K562 (cell line): Measurements from ENCODE around the gene PAN2.

Experiments used
- ARNT ChIP-seq, 2 experiments: fragments of 450-650 bp; IDR thresholded peaks; 2 replicates each; pipeline ENCODE4 v1.6.1; 2016; ENCODE audit warnings: mild to moderate bottlenecking in 1 of 2
- DPF2 ChIP-seq: fragments of 450-650 bp; IDR thresholded peaks from 2 replicates; pipeline ENCODE4 v1.6.1; 2016
- HDAC6 ChIP-seq: IDR thresholded peaks from 2 replicates; pipeline ENCODE4 v1.6.1; 2012; ENCODE audit warnings: low read depth, mild to moderate bottlenecking, control low read depth, inconsistent platforms, low read length, moderate library complexity
- MAX ChIP-seq: sonication (generic); formaldehyde crosslinking; IDR thresholded peaks from 2 replicates; pipeline ENCODE4 v1.9.0; 2022; ENCODE audit warnings: mild to moderate bottlenecking, missing genetic modification reagents
- MGA ChIP-seq: fragments of 450-650 bp; IDR thresholded peaks from 2 replicates; pipeline ENCODE4 v1.6.1; 2016; ENCODE audit warnings: mild to moderate bottlenecking, moderate library complexity
- MITF ChIP-seq: IDR thresholded peaks from 2 replicates; pipeline ENCODE4 v1.6.1; 2014; ENCODE audit warnings: antibody characterized with exemption
- POLR2A ChIP-seq: fragments of 450-650 bp; conservative IDR thresholded peaks from 2 replicates; pipeline ENCODE4 v1.6.1; 2016
- REST ChIP-seq, 2 experiments: fragments of 450-650 bp; formaldehyde crosslinking in 1 of 2; IDR thresholded peaks; 2 replicates each; pipeline versions ENCODE4 v1.4.0 to v1.6.1; 2014 to 2020; ENCODE audit warnings: mild to moderate bottlenecking in 2 of 2, borderline replicate concordance in 1 of 2, low read depth in 1 of 2
- TAF7 ChIP-seq: fragments of 450-650 bp; IDR thresholded peaks from 2 replicates; pipeline ENCODE4 v1.6.1; 2016; ENCODE audit warnings: missing genetic modification characterization, missing compliant biosample characterization
- ZNF740 ChIP-seq, 3 experiments: fragments of 200-800 bp in 1 of 3; sonication (Bioruptor generic) in 1 of 3; sonication (generic) in 1 of 3; formaldehyde crosslinking in 1 of 3; IDR thresholded peaks; 2 replicates each; pipeline versions ENCODE4 v1.6.1 to v1.8.0; 2016 to 2022; ENCODE audit warnings: mild to moderate bottlenecking in 2 of 3, missing compliant biosample characterization in 2 of 3, missing genetic modification characterization in 2 of 3, missing genetic modification reagents in 1 of 3
- ZNF830 ChIP-seq: fragments of 250-450 bp; sonication (Bioruptor Pico); IDR thresholded peaks from 2 replicates; pipeline ENCODE4 v1.5.0; 2021; ENCODE audit warnings: mild to moderate bottlenecking

GRCh38 chr12:56282030-56282429, 51.8 kb downstream of the PAN2 start:
- TF ChIP-seq ZNF830 (CRISPR knock-in tag) (no peak), POLR2A (no peak), MAX (CRISPR knock-in tag) (no peak), TAF7 (no peak), MITF (no peak), DPF2 (no peak), ZNF740 (CRISPR knock-in tag; IDR thresholded peaks at IDR 0.05) (no peak), ZNF740 (tag; IDR thresholded peaks at IDR 0.05) (no peak), HDAC6 (no peak), ARNT (IDR thresholded peaks at IDR 0.05) (no peak), REST (IDR thresholded peaks at IDR 0.05; ENCODE audit: borderline replicate concordance) (no peak), REST (CRISPR knock-in tag; IDR thresholded peaks at IDR 0.05; ENCODE audit: low read depth) (no peak), MGA (no peak)
